Memory B cell (primary cell): Measurements from ENCODE around the gene RNF167.

Experiments
- ATAC-seq: fragments of 150-1000 bp; cut with Tn5 transposase; 2 replicates; pipeline ENCODE4 v1.10.0; 2021; ENCODE audit warnings: low read depth, mild to moderate bottlenecking, moderate library complexity
- DNase-seq, 2 donors: peaks; one replicate each; pipeline ENCODE4 v3.0.0; 2022; ENCODE audit warnings: low spot score in 2 of 2
- H3K27ac Mint-ChIP-seq: one replicate; pipeline ENCODE4 v1.8.0; 2022; ENCODE audit warnings: mild to moderate bottlenecking, moderate library complexity, mixed read lengths
- H3K27me3 Mint-ChIP-seq: one replicate; pipeline ENCODE4 v1.8.0; 2022; ENCODE audit warnings: mixed read lengths
- H3K36me3 Mint-ChIP-seq: one replicate; pipeline ENCODE4 v1.8.0; 2022; ENCODE audit warnings: mild to moderate bottlenecking, mixed read lengths
- H3K4me1 Mint-ChIP-seq: one replicate; pipeline ENCODE4 v1.8.0; 2022; ENCODE audit warnings: mixed read lengths
- H3K4me3 Mint-ChIP-seq: one replicate; pipeline ENCODE4 v1.8.0; 2022; ENCODE audit warnings: mild to moderate bottlenecking, moderate library complexity, mixed read lengths
- H3K9me3 Mint-ChIP-seq: one replicate; pipeline ENCODE4 v1.8.0; 2022; ENCODE audit warnings: mixed read lengths

Gene RNF167

DNA sequence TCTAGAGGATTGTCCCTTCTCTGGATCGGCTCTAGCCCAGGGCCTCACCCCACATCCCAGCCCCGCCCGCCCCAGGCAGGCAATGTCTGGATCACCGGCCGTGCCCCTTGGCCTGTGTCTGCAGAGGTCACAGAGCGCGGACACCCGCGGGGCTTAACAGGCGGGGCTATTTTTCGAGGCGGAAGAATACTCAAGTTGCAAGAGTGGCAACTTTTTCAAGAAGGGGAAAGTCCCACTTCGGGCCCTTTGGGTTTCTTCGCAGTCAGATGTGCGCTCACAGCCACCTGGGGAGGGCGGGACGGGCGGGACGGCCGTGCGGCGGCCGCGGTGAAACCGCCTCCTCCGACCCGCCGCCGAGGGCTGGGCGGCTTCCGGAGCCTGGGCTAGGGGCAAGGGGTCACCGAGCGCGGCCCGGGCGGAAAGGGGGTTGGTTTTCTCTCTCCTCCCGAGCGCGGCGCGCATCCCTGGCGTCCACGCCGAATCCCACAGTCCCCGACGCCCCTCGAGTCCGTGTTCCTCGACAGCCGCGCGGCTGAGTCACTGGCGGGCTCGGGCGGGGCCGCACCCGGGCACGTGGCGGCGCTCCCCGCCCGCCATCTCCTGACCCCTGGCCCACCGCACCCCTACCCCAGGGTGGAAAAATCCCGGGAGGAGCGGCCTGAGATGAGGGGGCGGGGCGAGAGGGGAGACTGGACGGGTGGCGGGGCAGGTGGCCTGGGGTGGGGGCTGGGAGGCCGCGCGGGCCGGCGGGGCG lies 9.4 kb downstream of the RNF167 start:
- peaks cover 36% of the 10 kb centered on the region for H3K4me1 Mint-ChIP-seq
- H3K27ac Mint-ChIP-seq: peak overlapping the region; percentile 97
- H3K27me3 Mint-ChIP-seq: no peaks in the 10 kb centered on the region
- DNase-seq: peak; percentile 79 to 85
- ATAC-seq: peak; percentile 62
- no peaks in the 10 kb centered on the region for H3K9me3 Mint-ChIP-seq
- peaks cover 15% of the 10 kb centered on the region for H3K36me3 Mint-ChIP-seq
- peak overlapping the region; percentile 99 for H3K4me3 Mint-ChIP-seq

DNA sequence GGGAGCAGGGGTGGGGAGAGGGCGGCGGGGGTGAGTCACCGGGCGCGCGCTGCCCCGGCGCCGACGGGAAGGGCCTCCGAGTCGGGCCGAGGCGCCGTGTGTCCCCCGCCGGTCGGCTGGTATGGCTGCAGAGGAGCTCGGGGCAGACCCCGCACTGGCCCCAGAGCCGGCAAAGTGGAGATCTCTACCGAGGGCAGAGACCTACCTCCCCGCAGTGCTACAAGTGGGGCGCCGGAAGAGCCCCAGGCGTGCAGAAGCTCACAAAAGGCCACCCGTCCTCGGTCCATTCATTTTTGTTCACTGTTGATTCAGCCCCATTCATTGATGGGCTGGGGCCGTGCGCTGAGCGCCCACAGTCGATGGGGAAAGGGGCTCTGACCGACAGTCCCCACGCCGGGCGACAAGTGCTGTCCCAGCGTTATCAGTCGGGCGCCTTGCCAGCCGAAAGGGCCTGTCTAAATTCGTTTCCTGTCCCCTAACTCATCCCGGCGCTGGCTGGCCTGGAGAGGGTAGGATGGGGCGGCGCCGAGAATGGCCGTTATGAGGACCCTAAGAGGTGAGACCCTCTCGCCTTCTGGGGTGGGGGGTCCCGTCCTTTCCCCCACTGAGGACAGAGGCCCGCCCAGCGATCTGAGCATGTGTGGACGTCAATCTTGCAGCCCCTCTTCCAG lies 10.1 kb downstream of the RNF167 start:
- Mint-ChIP-seq H3K27ac (peak overlapping the region; percentile 97), H3K27me3 (no peaks in the 10 kb centered on the region), H3K36me3 (peaks cover 13% of the 10 kb centered on the region), H3K4me1 (peaks cover 29% of the 10 kb centered on the region), H3K9me3 (no peaks in the 10 kb centered on the region), H3K4me3 (peak overlapping the region; percentile 80)
- DNase-seq (peak in 1 of 2 donors; percentile 56), ATAC-seq (peak; percentile 1)

- Mint-ChIP-seq H3K4me1 (peaks cover 23% of the 10 kb centered on the region), H3K27me3 (no peaks in the 10 kb centered on the region), H3K36me3 (peaks cover 7% of the 10 kb centered on the region), H3K4me3 (peak within 1 kb of the TSS; percentile 80), H3K9me3 (no peaks in the 10 kb centered on the region), H3K27ac (peak within 1 kb of the TSS; percentile 97)
- ATAC-seq (no peak), DNase-seq (no peak)
Measured at GRCh38 chr17:4950746-4951204, 10.7 kb downstream of the RNF167 start, which contains the start of gene ENO3. Gene ENO3, plus strand, starts transcription at chr17:4951119. Its CDS starts 711 bp downstream, at chr17:4951830.

GRCh38 chr17:4951486-4951885 lies 11.4 kb downstream of the RNF167 start:
- H3K4me1 Mint-ChIP-seq: peaks cover 20% of the 10 kb centered on the region
- DNase-seq: no peak

DNA sequence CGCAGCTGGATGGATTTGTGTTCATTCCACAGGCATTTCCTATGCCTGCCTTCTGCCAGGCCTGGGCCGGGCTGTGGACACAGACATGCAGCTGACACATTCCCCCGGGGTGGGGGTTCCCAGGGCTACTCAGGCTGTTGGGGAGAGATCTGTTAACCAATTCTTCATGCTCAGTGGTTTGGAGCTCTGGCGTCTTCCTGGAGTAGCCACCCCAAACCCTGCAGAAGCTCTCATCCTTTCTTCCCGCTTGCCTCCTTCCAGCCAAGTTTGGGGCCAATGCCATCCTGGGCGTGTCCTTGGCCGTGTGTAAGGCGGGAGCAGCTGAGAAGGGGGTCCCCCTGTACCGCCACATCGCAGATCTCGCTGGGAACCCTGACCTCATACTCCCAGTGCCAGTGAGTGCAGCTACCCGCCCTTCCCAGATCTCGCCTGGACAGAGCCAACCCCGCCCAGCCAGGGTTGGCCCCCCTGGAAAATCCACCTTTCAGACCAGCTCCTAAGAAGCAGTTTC lies 13.4 kb downstream of the RNF167 start:
- Mint-ChIP-seq H3K27me3 (no peaks in the 10 kb centered on the region), H3K27ac (no peak overlapping the region), H3K9me3 (no peaks in the 10 kb centered on the region), H3K36me3 (no peaks in the 10 kb centered on the region), H3K4me3 (no peak overlapping the region), H3K4me1 (peaks cover 18% of the 10 kb centered on the region)
- DNase-seq (no peak), ATAC-seq (no peak)

More at GRCh38 chr17:4951486-4951885, 11.4 kb downstream of the RNF167 start:
- Mint-ChIP-seq H3K9me3 (no peaks in the 10 kb centered on the region), H3K27ac (no peak overlapping the region), H3K36me3 (peaks cover 5% of the 10 kb centered on the region), H3K27me3 (no peaks in the 10 kb centered on the region), H3K4me3 (peak overlapping the region; percentile 51)
- ATAC-seq: no peak

DNA sequence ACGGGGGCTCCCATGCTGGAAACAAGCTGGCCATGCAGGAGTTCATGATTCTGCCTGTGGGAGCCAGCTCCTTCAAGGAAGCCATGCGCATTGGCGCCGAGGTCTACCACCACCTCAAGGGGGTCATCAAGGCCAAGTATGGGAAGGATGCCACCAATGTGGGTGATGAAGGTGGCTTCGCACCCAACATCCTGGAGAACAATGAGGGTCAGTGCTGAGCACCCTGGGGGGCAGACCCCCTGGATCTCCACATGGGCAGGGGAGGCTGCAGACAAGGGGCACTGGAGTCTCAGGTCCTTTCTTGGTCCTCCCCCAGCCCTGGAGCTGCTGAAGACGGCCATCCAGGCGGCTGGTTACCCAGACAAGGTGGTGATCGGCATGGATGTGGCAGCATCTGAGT lies 15.0 kb downstream of the RNF167 start:
- peaks cover 6% of the 10 kb centered on the region for H3K36me3 Mint-ChIP-seq

GRCh38 chr17:4956493-4957061 lies 16.5 kb downstream of the RNF167 start:
- Mint-ChIP-seq H3K4me3 (no peak overlapping the region), H3K36me3 (peaks cover 13% of the 10 kb centered on the region), H3K9me3 (no peaks in the 10 kb centered on the region), H3K27me3 (no peaks in the 10 kb centered on the region), H3K27ac (no peak overlapping the region), H3K4me1 (peaks cover 5% of the 10 kb centered on the region)
- no peak for ATAC-seq
- no peak for DNase-seq

More for the DNA sequence above, 15.0 kb downstream of the RNF167 start:
- H3K27me3 Mint-ChIP-seq: no peaks in the 10 kb centered on the region
- H3K9me3 Mint-ChIP-seq: no peaks in the 10 kb centered on the region
- no peak overlapping the region for H3K27ac Mint-ChIP-seq
- no peak overlapping the region for H3K4me3 Mint-ChIP-seq
- ATAC-seq (no peak), DNase-seq (no peak)
- peaks cover 16% of the 10 kb centered on the region for H3K4me1 Mint-ChIP-seq

DNA sequence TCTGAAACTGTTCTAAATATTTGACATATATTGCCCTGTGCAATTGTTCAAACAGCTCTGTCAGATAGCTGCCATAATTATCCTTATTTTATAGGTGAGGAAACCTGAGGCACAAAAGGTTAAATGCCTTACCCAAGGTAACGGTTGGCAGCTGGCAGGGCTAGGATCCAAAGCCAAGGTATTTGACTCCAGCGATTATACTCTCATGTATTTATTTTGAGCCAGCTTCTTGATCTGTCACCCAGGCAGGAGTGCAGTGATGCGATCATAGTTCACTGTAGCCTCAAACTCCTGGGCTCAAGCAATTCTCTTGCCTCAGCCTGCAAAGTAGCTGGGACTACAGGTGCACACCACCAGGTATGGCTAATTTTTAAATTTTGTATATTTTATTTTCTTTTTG lies 18.0 kb downstream of the RNF167 start:
- ATAC-seq: no peak
- Mint-ChIP-seq H3K27ac (no peak overlapping the region), H3K4me3 (no peak overlapping the region), H3K36me3 (peaks cover 13% of the 10 kb centered on the region), H3K9me3 (no peaks in the 10 kb centered on the region), H3K4me1 (peaks cover 5% of the 10 kb centered on the region), H3K27me3 (no peaks in the 10 kb centered on the region)
- no peak for DNase-seq

- no peaks in the 10 kb centered on the region for H3K27me3 Mint-ChIP-seq
- H3K4me1 Mint-ChIP-seq: peaks cover 5% of the 10 kb centered on the region
Measured at GRCh38 chr17:4959261-4959965, 19.3 kb downstream of the RNF167 start.

GRCh38 chr17:4960279-4960922 lies 20.3 kb downstream of the RNF167 start:
- Mint-ChIP-seq H3K4me3 (no peak overlapping the region), H3K36me3 (peaks cover 18% of the 10 kb centered on the region), H3K9me3 (no peaks in the 10 kb centered on the region), H3K27ac (no peak overlapping the region), H3K4me1 (peaks cover 8% of the 10 kb centered on the region), H3K27me3 (no peaks in the 10 kb centered on the region)
- ATAC-seq (no peak), DNase-seq (no peak)

More at GRCh38 chr17:4959261-4959965, 19.3 kb downstream of the RNF167 start:
- H3K9me3 Mint-ChIP-seq: no peaks in the 10 kb centered on the region
- no peak overlapping the region for H3K4me3 Mint-ChIP-seq
- no peak for DNase-seq
- no peak overlapping the region for H3K27ac Mint-ChIP-seq
- no peak for ATAC-seq
- H3K36me3 Mint-ChIP-seq: peaks cover 15% of the 10 kb centered on the region

GRCh38 chr17:4965311-4965986 lies 25.4 kb downstream of the RNF167 start:
- H3K4me3 Mint-ChIP-seq: no peak overlapping the region
- H3K36me3 Mint-ChIP-seq: peaks cover 11% of the 10 kb centered on the region
- no peak overlapping the region for H3K27ac Mint-ChIP-seq
- DNase-seq (no peak), ATAC-seq (no peak)
- no peaks in the 10 kb centered on the region for H3K27me3 Mint-ChIP-seq
- H3K4me1 Mint-ChIP-seq: peaks cover 17% of the 10 kb centered on the region
- H3K9me3 Mint-ChIP-seq: no peaks in the 10 kb centered on the region

GRCh38 chr17:4966844-4967538 lies 26.9 kb downstream of the RNF167 start:
- Mint-ChIP-seq H3K27me3 (no peaks in the 10 kb centered on the region), H3K36me3 (peaks cover 9% of the 10 kb centered on the region), H3K27ac (no peak overlapping the region), H3K4me1 (peaks cover 17% of the 10 kb centered on the region), H3K9me3 (no peaks in the 10 kb centered on the region), H3K4me3 (no peak overlapping the region)
- peak in 1 of 2 donors; percentile 94 for DNase-seq
- peak; percentile 82 for ATAC-seq
